Measurements from ENCODE around the gene SLC35B3. TPM values are rescaled to one million over a fixed set of nuclear protein-coding genes. Genes with fewer than 3 reads are reported as not detected.
A peak's percentile ranks its signal among the peaks of the same experiment; 100 is the strongest.

The SLC35B3 gene
- total RNA-seq (10 to 100 TPM in 8 of 9 donors, 1 to 10 TPM in 1; 8.6 to 19.4 (median 13.3) TPM), polyA plus RNA-seq (10 to 100 TPM in 2 of 3 donors, 1 to 10 TPM in 1; 8.2 to 19.8 (median 12.3) TPM)
- long read RNA-seq, donor 1 = 0 reads
- long read RNA-seq, donor 2, partial matches to known transcripts = 0 of 2 reads
- long read RNA-seq, donor 2, other reads (novel, unspliced or antisense) = 0 of 2 reads
- long read RNA-seq, donor 3, partial matches to known transcripts = 0 of 2 reads
- long read RNA-seq, donor 3, other reads (novel, unspliced or antisense) = 0 of 2 reads
- long read RNA-seq, donor 4, partial matches to known transcripts = 1 of 7 reads
- long read RNA-seq, donor 4, other reads (novel, unspliced or antisense) = 6 of 7 reads
- long read RNA-seq, donor 5, transcript SLC35B3-202 (11 exons, 1,973 nt) = major isoform, 8 of 23 reads
- long read RNA-seq, donor 5, partial matches to known transcripts = 1 of 23 reads
- long read RNA-seq, donor 5, other reads (novel, unspliced or antisense) = 13 of 23 reads
- long read RNA-seq, donor 6, partial matches to known transcripts = 0 of 3 reads
- long read RNA-seq, donor 6, other reads (novel, unspliced or antisense) = 1 of 3 reads
- long read RNA-seq, donor 7 = 0 reads
- long read RNA-seq, donor 8, partial matches to known transcripts = 0 of 1 reads
- long read RNA-seq, donor 8, other reads (novel, unspliced or antisense) = 0 of 1 reads
- long read RNA-seq, donor 9 = 0 reads
- long read RNA-seq, donor 10, partial matches to known transcripts = 0 of 1 reads
- long read RNA-seq, donor 10, other reads (novel, unspliced or antisense) = 0 of 1 reads

GRCh38 chr6:8435093-8435844, at the start of gene SLC35B3:
TSS of gene SLC35B3 (minus strand) at chr6:8435545.
- intact Hi-C loops (cut with DNase I) = no loop called here
- TF ChIP-seq POLR2A (IDR thresholded peaks at IDR 0.05) (peak; percentile 56 to 80), CTCF (IDR thresholded peaks at IDR 0.05) (no peak)
- peak; percentile 92 to 98 (median 95) for DNase-seq
- no peaks in the 10 kb centered on the region for H3K9me3 ChIP-seq (replicated peaks in 1 of 3)
- H3K4me1 ChIP-seq (replicated peaks in 1 of 2) = peaks cover 11 to 32% of the 10 kb centered on the region in 2 donors
- H3K4me3 ChIP-seq = peak within 1 kb of the TSS; percentile 2 to 81 (median 45)
- WGBS, 4 donors = 0 to 1% (median 0%) methylated on average over 21 to 62 of the region's 62 CpGs
- peak within 1 kb of the TSS; percentile 68 to 91 (median 81) for H3K27ac ChIP-seq
- H3K27me3 ChIP-seq = no peaks in the 10 kb centered on the region
- no peaks in the 10 kb centered on the region for H3K36me3 ChIP-seq (replicated peaks in 1 of 2)

- Histone ChIP-seq H3K36me3 (replicated peaks in 1 of 2) (no peaks in the 10 kb centered on the region), H3K4me3 (no peak overlapping the region), H3K9me3 (replicated peaks in 1 of 3) (no peaks in the 10 kb centered on the region), H3K4me1 (replicated peaks in 1 of 2) (no peaks in the 10 kb centered on the region), H3K27ac (no peak overlapping the region), H3K27me3 (no peaks in the 10 kb centered on the region)
- 65 to 80% (median 72%) methylated on average over 1 of the region's 1 CpG for WGBS, 4 donors
- TF ChIP-seq POLR2A (IDR thresholded peaks at IDR 0.05) (no peak), CTCF (IDR thresholded peaks at IDR 0.05) (no peak)
- intact Hi-C loops (cut with DNase I) = no loop called here
- no peak for DNase-seq
These were observed 48.3 kb upstream of the SLC35B3 start for GRCh38 chr6:8483650-8484049.

- no peak for DNase-seq
- H3K4me1 ChIP-seq (replicated peaks in 1 of 2) = no peaks in the 10 kb centered on the region
- H3K4me3 ChIP-seq = no peak overlapping the region
- H3K36me3 ChIP-seq (replicated peaks in 1 of 2) = no peaks in the 10 kb centered on the region
- intact Hi-C loops (cut with DNase I) = no loop called here
- WGBS, 4 donors = 41 to 61% (median 46%) methylated on average over 2 of the region's 2 CpGs
- H3K9me3 ChIP-seq (replicated peaks in 1 of 3) = no peaks in the 10 kb centered on the region
- TF ChIP-seq POLR2A (IDR thresholded peaks at IDR 0.05) = no peak
- TF ChIP-seq CTCF (IDR thresholded peaks at IDR 0.05) = no peak
- H3K27ac ChIP-seq = no peak overlapping the region
- H3K27me3 ChIP-seq = no peaks in the 10 kb centered on the region
These were observed 46.4 kb upstream of the SLC35B3 start for GRCh38 chr6:8481727-8482126.

- no peaks in the 10 kb centered on the region for H3K9me3 ChIP-seq (replicated peaks in 1 of 3)
- no peak overlapping the region for H3K4me3 ChIP-seq
- no peak for DNase-seq
- H3K27me3 ChIP-seq = no peaks in the 10 kb centered on the region
- intact Hi-C loops (cut with DNase I) = no loop called here
- H3K4me1 ChIP-seq (replicated peaks in 1 of 2) = no peaks in the 10 kb centered on the region
- no peak overlapping the region for H3K27ac ChIP-seq
- no peak for TF ChIP-seq CTCF (IDR thresholded peaks at IDR 0.05)
- TF ChIP-seq POLR2A (IDR thresholded peaks at IDR 0.05) = no peak
- 59 to 78% (median 69%) methylated on average over 1 of the region's 1 CpG for WGBS, 4 donors
- no peaks in the 10 kb centered on the region for H3K36me3 ChIP-seq (replicated peaks in 1 of 2)
These were observed 43.1 kb upstream of the SLC35B3 start for GRCh38 chr6:8478418-8478817.

Data from adrenal gland (tissue), 19 donors.